Measurements from ENCODE around the gene STAC. TPM values are rescaled to one million over a fixed set of nuclear protein-coding genes. Genes with fewer than 3 reads are reported as not detected.

STAC gene
- total RNA-seq, 1 experiment from 2014 or later, result 6.7 TPM

GRCh38 chr3:36487616-36488015, 107.3 kb downstream of the STAC start:
- intact Hi-C loops (cut with micrococcal nuclease), result no loop called here
- Histone ChIP-seq H3K9me3 (ENCODE audit: low read length) (no peaks in the 10 kb centered on the region), H3K9me2 (replicated peaks; ENCODE audit: low read length) (no peaks in the 10 kb centered on the region), H3K79me2 (ENCODE audit: low read length) (no peaks in the 10 kb centered on the region), H3K4me2 (ENCODE audit: low read length) (no peak overlapping the region), H2AFZ (ENCODE audit: low read length) (no peak overlapping the region), H3K27ac (ENCODE audit: low read length) (no peak overlapping the region), H3K27me3 (ENCODE audit: low read length) (no peaks in the 10 kb centered on the region), H4K20me1 (ENCODE audit: low read length) (no peaks in the 10 kb centered on the region), H3K4me3 (ENCODE audit: low read length) (no peak overlapping the region), H3K4me1 (ENCODE audit: insufficient read depth, low read length) (no peaks in the 10 kb centered on the region), H3K9ac (ENCODE audit: low read length) (no peak overlapping the region), H3K36me3 (ENCODE audit: low read depth, low read length) (no peaks in the 10 kb centered on the region), H3F3A (ENCODE audit: low read length, unreplicated experiment) (no peaks in the 10 kb centered on the region)
- ATAC-seq (no peak), DNase-seq (no peak)
- BruUV-seq (replicated peaks), result no TSS peak
- ChIA-PET POLR2A (ENCODE audit: unreplicated experiment) (interaction anchor here (0.6 kb wide), 1 partner anchor 38 kb away, joined by 7 read pairs; no protein-coding TSS in a partner anchor), CTCF (no interaction called here)
- no peak for TF ChIP-seq EZH2phosphoT487 (IDR thresholded peaks at IDR 0.05; ENCODE audit: borderline replicate concordance, low read length)
- TF ChIP-seq EZH2 (IDR thresholded peaks at IDR 0.05; ENCODE audit: low read length, unreplicated experiment), result no peak
- no peak for TF ChIP-seq CTCF (conservative IDR thresholded peaks at IDR 0.05; ENCODE audit: low read depth, low read length)

- H3K27me3 ChIP-seq (ENCODE audit: low read length), result no peaks in the 10 kb centered on the region
- H3K9ac ChIP-seq (ENCODE audit: low read length), result no peak overlapping the region
- H2AFZ ChIP-seq (ENCODE audit: low read length), result no peak overlapping the region
- no peak for ATAC-seq
- no peaks in the 10 kb centered on the region for H3K36me3 ChIP-seq (ENCODE audit: low read depth, low read length)
- no peaks in the 10 kb centered on the region for H4K20me1 ChIP-seq (ENCODE audit: low read length)
- TF ChIP-seq EZH2 (IDR thresholded peaks at IDR 0.05; ENCODE audit: low read length, unreplicated experiment) (no peak), CTCF (conservative IDR thresholded peaks at IDR 0.05; ENCODE audit: low read depth, low read length) (no peak), EZH2phosphoT487 (IDR thresholded peaks at IDR 0.05; ENCODE audit: borderline replicate concordance, low read length) (no peak)
- H3K9me2 ChIP-seq (replicated peaks; ENCODE audit: low read length), result no peaks in the 10 kb centered on the region
- no peak overlapping the region for H3K27ac ChIP-seq (ENCODE audit: low read length)
- intact Hi-C loops (cut with micrococcal nuclease), result no loop called here
- CTCF ChIA-PET, result no interaction called here
- no peaks in the 10 kb centered on the region for H3K79me2 ChIP-seq (ENCODE audit: low read length)
- no TSS peak for BruUV-seq (replicated peaks)
- H3K4me1 ChIP-seq (ENCODE audit: insufficient read depth, low read length), result no peaks in the 10 kb centered on the region
- POLR2A ChIA-PET (ENCODE audit: unreplicated experiment), result interaction anchor here (0.6 kb wide), 1 partner anchor 38 kb away, joined by 7 read pairs; no protein-coding TSS in a partner anchor
- no peak overlapping the region for H3K4me3 ChIP-seq (ENCODE audit: low read length)
- no peak overlapping the region for H3K4me2 ChIP-seq (ENCODE audit: low read length)
- H3K9me3 ChIP-seq (ENCODE audit: low read length), result no peaks in the 10 kb centered on the region
- no peak for DNase-seq
- no peaks in the 10 kb centered on the region for H3F3A ChIP-seq (ENCODE audit: low read length, unreplicated experiment)
Measured at GRCh38 chr3:36488077-36488789, 107.9 kb downstream of the STAC start.

- DNase-seq (no peak), ATAC-seq (no peak)
- CTCF ChIA-PET, result no interaction called here
- Histone ChIP-seq H3K4me2 (ENCODE audit: low read length) (no peak overlapping the region), H3F3A (ENCODE audit: low read length, unreplicated experiment) (no peaks in the 10 kb centered on the region), H3K27ac (ENCODE audit: low read length) (no peak overlapping the region), H3K9me2 (replicated peaks; ENCODE audit: low read length) (no peaks in the 10 kb centered on the region), H3K27me3 (ENCODE audit: low read length) (no peaks in the 10 kb centered on the region), H3K4me1 (ENCODE audit: insufficient read depth, low read length) (no peaks in the 10 kb centered on the region), H3K9ac (ENCODE audit: low read length) (no peak overlapping the region), H3K79me2 (ENCODE audit: low read length) (no peaks in the 10 kb centered on the region), H3K36me3 (ENCODE audit: low read depth, low read length) (no peaks in the 10 kb centered on the region), H4K20me1 (ENCODE audit: low read length) (no peaks in the 10 kb centered on the region), H3K9me3 (ENCODE audit: low read length) (no peaks in the 10 kb centered on the region), H2AFZ (ENCODE audit: low read length) (no peak overlapping the region), H3K4me3 (ENCODE audit: low read length) (no peak overlapping the region)
- POLR2A ChIA-PET (ENCODE audit: unreplicated experiment), result no interaction called here
- TF ChIP-seq EZH2phosphoT487 (IDR thresholded peaks at IDR 0.05; ENCODE audit: borderline replicate concordance, low read length) (no peak), EZH2 (IDR thresholded peaks at IDR 0.05; ENCODE audit: low read length, unreplicated experiment) (no peak), CTCF (conservative IDR thresholded peaks at IDR 0.05; ENCODE audit: low read depth, low read length) (no peak)
- intact Hi-C loops (cut with micrococcal nuclease), result no loop called here
- no TSS peak for BruUV-seq (replicated peaks)
Measured at GRCh38 chr3:36489101-36489500, 108.8 kb downstream of the STAC start.
